Thyroid gland (tissue), 4 donors: Measurements from ENCODE around the gene ALKBH3.

Experiments
- POLR2A ChIP-seq, 2 donors: fragments of 450-650 bp; IDR thresholded peaks; one replicate each; pipeline ENCODE4 v1.6.1; 2017; ENCODE audit warnings: antibody characterized with exemption in 2 of 2, mild to moderate bottlenecking in 2 of 2, moderate library complexity in 1 of 2
- TF ChIP-seq, protein P1 (sequence below), 6 experiments: fragments of 200-600 bp in 3 of 6; fragments of 450-650 bp in 3 of 6; sonication (generic) in 3 of 6; IDR thresholded peaks; one replicate each; pipeline ENCODE4 v1.5.1; 2016 to 2019; ENCODE audit warnings: antibody characterized with exemption in 6 of 6, mild to moderate bottlenecking in 2 of 6, inconsistent platforms in 1 of 6, moderate library complexity in 1 of 6

DNA sequence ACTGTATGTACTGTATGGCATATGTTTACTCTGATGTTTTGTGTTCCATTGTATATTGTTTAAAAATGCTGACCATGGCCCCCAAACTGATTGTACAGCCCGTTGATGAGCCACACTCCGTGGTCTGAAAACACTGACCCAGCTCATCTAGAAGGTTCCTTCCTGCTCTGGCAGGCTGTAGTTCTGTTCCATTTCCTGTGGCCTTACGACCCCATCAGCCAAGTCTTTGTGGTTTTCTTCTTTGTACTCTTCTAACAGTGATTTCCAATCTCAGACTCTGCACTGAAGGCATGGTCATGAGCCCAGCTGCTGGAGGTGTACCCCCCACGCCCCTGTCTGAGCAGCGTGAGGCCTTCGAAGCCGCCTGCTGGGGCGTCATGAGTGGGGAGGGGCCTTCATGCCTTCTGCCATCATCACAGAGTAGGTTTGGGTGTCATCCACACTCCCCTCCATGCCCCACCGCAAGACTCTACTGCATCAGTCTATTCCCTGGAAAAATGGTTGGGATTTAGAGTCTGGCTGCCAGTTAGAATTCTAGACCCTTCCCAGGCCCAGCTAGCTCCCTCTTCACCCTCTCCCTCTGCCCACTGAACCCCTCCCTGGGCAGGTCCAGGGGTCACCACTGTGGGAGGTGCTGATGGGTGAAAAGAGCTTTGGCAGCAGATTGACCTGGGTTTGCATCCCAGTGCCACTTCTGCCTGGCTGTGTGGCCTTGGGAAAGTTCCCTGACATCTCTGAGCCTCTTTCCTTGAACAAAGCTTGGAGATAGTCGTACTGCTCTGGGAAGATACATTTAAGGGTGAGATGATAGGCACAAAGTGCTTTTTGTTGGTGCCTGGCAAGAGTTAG lies 50.5 kb downstream of the ALKBH3 start:
- no peak for TF ChIP-seq POLR2A (IDR thresholded peaks at IDR 0.05)
- TF ChIP-seq, protein P1, sequence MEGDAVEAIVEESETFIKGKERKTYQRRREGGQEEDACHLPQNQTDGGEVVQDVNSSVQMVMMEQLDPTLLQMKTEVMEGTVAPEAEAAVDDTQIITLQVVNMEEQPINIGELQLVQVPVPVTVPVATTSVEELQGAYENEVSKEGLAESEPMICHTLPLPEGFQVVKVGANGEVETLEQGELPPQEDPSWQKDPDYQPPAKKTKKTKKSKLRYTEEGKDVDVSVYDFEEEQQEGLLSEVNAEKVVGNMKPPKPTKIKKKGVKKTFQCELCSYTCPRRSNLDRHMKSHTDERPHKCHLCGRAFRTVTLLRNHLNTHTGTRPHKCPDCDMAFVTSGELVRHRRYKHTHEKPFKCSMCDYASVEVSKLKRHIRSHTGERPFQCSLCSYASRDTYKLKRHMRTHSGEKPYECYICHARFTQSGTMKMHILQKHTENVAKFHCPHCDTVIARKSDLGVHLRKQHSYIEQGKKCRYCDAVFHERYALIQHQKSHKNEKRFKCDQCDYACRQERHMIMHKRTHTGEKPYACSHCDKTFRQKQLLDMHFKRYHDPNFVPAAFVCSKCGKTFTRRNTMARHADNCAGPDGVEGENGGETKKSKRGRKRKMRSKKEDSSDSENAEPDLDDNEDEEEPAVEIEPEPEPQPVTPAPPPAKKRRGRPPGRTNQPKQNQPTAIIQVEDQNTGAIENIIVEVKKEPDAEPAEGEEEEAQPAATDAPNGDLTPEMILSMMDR (IDR thresholded peaks at IDR 0.05): no peak
